CD14-positive monocyte (primary cell): ENCODE measurements around the gene HYPK. TPM values are rescaled to one million over a fixed set of nuclear protein-coding genes. Genes with fewer than 3 reads are reported as not detected.
A peak's percentile ranks its signal among the peaks of the same experiment; 100 is the strongest.

Source experiments
- DNase-seq, 3 donors: peaks; one replicate each; pipeline ENCODE4 v3.0.0-alpha.2; 2011 to 2022
- H2AFZ ChIP-seq: 2 replicates; pipeline ENCODE4 v1.6.0; 2012; ENCODE audit warnings: mild to moderate bottlenecking, low read depth, low read length, inconsistent platforms; ENCODE audit not compliant: insufficient read depth, poor library complexity, severe bottlenecking
- H3K27ac ChIP-seq, 2 donors: 1 replicate in 1 of 2; 2 replicates in 1 of 2; pipeline ENCODE4 v1.5.1; 2012 to 2013; ENCODE audit warnings: low read length in 2 of 2, control low read depth in 1 of 2, inconsistent platforms in 1 of 2, low read depth in 1 of 2, mild to moderate bottlenecking in 1 of 2
- H3K27me3 ChIP-seq, 2 donors: one replicate each; pipeline versions ENCODE4 v1.6.0 to v1.6.1; 2011 to 2013; ENCODE audit warnings: low read length in 2 of 2; ENCODE audit not compliant: control insufficient read depth in 2 of 2, insufficient read depth in 2 of 2
- H3K36me3 ChIP-seq, 2 donors: replicated peaks in 1 of 2; 1 replicate in 1 of 2; 2 replicates in 1 of 2; pipeline versions ENCODE4 v1.5.1 to v1.6.1; 2012 to 2013; ENCODE audit warnings: low read length in 2 of 2, control low read depth in 1 of 2, inconsistent platforms in 1 of 2, mild to moderate bottlenecking in 1 of 2; ENCODE audit not compliant: insufficient read depth in 2 of 2, control insufficient read depth in 1 of 2
- H3K4me1 ChIP-seq, 2 donors: 1 replicate in 1 of 2; 2 replicates in 1 of 2; pipeline versions ENCODE4 v1.5.1 to v1.6.1; 2012 to 2013; ENCODE audit warnings: low read length in 2 of 2, control low read depth in 1 of 2, inconsistent platforms in 1 of 2, mild to moderate bottlenecking in 1 of 2, moderate library complexity in 1 of 2; ENCODE audit not compliant: insufficient read depth in 2 of 2, control insufficient read depth in 1 of 2
- H3K4me2 ChIP-seq: replicated peaks from 2 replicates; pipeline ENCODE3; 2012; ENCODE audit warnings: low read length, moderate library complexity, mild to moderate bottlenecking; ENCODE audit not compliant: poor library complexity, severe bottlenecking; ENCODE audit errors: extremely low read depth
- H3K4me3 ChIP-seq, 3 experiments: fragments of 200-600 bp in 1 of 3; sonication (generic) in 1 of 3; replicated peaks in 1 of 3; 1 replicate in 2 of 3; 2 replicates in 1 of 3; pipeline ENCODE4 v1.5.1; 2011 to 2013; ENCODE audit warnings: low read length in 3 of 3, mild to moderate bottlenecking in 3 of 3, control low read depth in 2 of 3, low read depth in 2 of 3, inconsistent platforms in 1 of 3, moderate library complexity in 1 of 3
- H3K79me2 ChIP-seq: 2 replicates; pipeline ENCODE4 v1.6.0; 2012; ENCODE audit warnings: mild to moderate bottlenecking, control low read depth, inconsistent platforms, low read length, moderate library complexity; ENCODE audit not compliant: insufficient read depth
- H3K9ac ChIP-seq: 2 replicates; pipeline ENCODE4 v1.6.0; 2017; ENCODE audit warnings: low read length, mild to moderate bottlenecking; ENCODE audit not compliant: insufficient read depth, poor library complexity, severe bottlenecking
- H3K9me3 ChIP-seq, 2 donors: replicated peaks in 1 of 2; 1 replicate in 1 of 2; 2 replicates in 1 of 2; pipeline versions ENCODE4 v1.5.1 to v1.6.1; 2012 to 2013; ENCODE audit warnings: low read length in 2 of 2, control low read depth in 1 of 2; ENCODE audit not compliant: control insufficient read depth in 1 of 2, insufficient read depth in 1 of 2
- H4K20me1 ChIP-seq: 2 replicates; pipeline ENCODE4 v1.6.0; 2012; ENCODE audit warnings: mild to moderate bottlenecking, low read length, control low read depth, moderate library complexity; ENCODE audit not compliant: insufficient read depth
- H3K27ac Mint-ChIP-seq, 7 donors: one replicate each; pipeline ENCODE4 v1.8.0; 2020; ENCODE audit warnings: mild to moderate bottlenecking in 7 of 7, mixed read lengths in 7 of 7, moderate library complexity in 6 of 7, inconsistent platforms in 2 of 7
- H3K27me3 Mint-ChIP-seq, 3 donors: one replicate each; pipeline ENCODE4 v1.8.0; 2021 to 2022; ENCODE audit warnings: low read depth in 3 of 3, mild to moderate bottlenecking in 3 of 3, mixed read lengths in 3 of 3, moderate library complexity in 3 of 3, inconsistent platforms in 1 of 3
- H3K36me3 Mint-ChIP-seq, 2 donors: one replicate each; pipeline ENCODE4 v1.8.0; 2020; ENCODE audit warnings: mixed read lengths in 2 of 2, inconsistent platforms in 1 of 2, mild to moderate bottlenecking in 1 of 2
- H3K4me1 Mint-ChIP-seq: one replicate; pipeline ENCODE4 v1.8.0; 2020; ENCODE audit warnings: mild to moderate bottlenecking, mixed read lengths
- H3K4me3 Mint-ChIP-seq, 2 donors: one replicate each; pipeline ENCODE4 v1.8.0; 2020; ENCODE audit warnings: mild to moderate bottlenecking in 2 of 2, mixed read lengths in 2 of 2, moderate library complexity in 1 of 2
- H3K9me3 Mint-ChIP-seq, 7 donors: one replicate each; pipeline ENCODE4 v1.8.0; 2020 to 2022; ENCODE audit warnings: mixed read lengths in 7 of 7, mild to moderate bottlenecking in 6 of 7, moderate library complexity in 6 of 7, inconsistent platforms in 2 of 7
- WGBS: methylation state at CpG from one replicate; pipeline ENCODE4 v1.1.5; 2013; ENCODE audit warnings: missing lambda C conversion rate; ENCODE audit not compliant: insufficient coverage; 5-methylcytosine and 5-hydroxymethylcytosine counted together
- intact Hi-C, 2 donors: fragments of 100-400 bp; cut with micrococcal nuclease; formaldehyde crosslinking; loops; one replicate each; pipeline versions ENCODE4 v1.15.0 to v1.15.1; 2023
- polyA plus RNA-seq, 3 donors: library from polyadenylated mRNA; depleted of rRNA in 1 of 3; unstranded in 2 of 3; stranded (reverse) in 1 of 3; fragments of 300-500 nt in 2 of 3; fragments of >200 nt in 1 of 3; fragmentation: Illumina TruSeq in 2 of 3; gene quantifications; 1 replicate in 2 of 3; 2 replicates in 1 of 3; pipeline ENCODE4 v1.2.3, GENCODE V29; 2012 to 2021
- TF ChIP-seq, protein P1 (sequence below): fragments of 200-600 bp; IDR thresholded peaks from one replicate; pipeline ENCODE4 v1.8.0; 2022; ENCODE audit warnings: antibody characterized with exemption, mild to moderate bottlenecking

The HYPK gene
- polyA plus RNA-seq, 3 donors, result 4.4 to 23.1 (median 5.3) TPM

DNA sequence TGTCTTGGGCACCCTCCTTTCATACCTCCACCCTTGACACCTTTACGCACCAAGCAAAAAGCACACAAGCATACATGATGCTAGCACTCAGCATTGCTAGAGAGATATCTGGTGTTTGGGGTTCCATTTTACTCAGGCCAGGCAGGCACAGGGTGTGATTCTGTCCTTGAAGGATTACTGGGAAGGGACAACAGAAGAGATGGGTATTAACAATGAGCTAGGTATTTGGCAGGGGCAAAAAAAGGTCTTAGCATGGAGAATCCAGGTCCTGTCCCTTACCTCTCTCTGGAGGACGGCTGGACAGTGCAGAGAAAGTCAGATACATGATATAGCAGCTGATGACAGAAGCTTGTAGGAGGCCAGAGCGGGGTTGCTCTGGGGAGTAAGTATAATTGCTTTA, 3.8 kb upstream of the HYPK start:
- H3K9me3 ChIP-seq, result no peaks in the 10 kb centered on the region
- peaks cover 65% of the 10 kb centered on the region for H3K4me1 Mint-ChIP-seq
- H3K27me3 Mint-ChIP-seq, result no peaks in the 10 kb centered on the region
- H4K20me1 ChIP-seq, result peaks cover 39% of the 10 kb centered on the region
- H3K36me3 ChIP-seq, result peaks cover 38 to 57% of the 10 kb centered on the region in 2 donors
- H3K27ac Mint-ChIP-seq, result peak overlapping the region in 5 of 7 donors; percentile 7 to 97 (median 57)
- no peak overlapping the region for H2AFZ ChIP-seq
- 100% methylated on average over 1 of the region's 3 CpGs for WGBS
- H3K27ac ChIP-seq, result no peak overlapping the region
- no peak overlapping the region for H3K4me3 Mint-ChIP-seq
- DNase-seq, result no peak
- H3K9ac ChIP-seq, result no peak overlapping the region
- H3K4me1 ChIP-seq, result peaks cover 33 to 56% of the 10 kb centered on the region in 2 donors
- intact Hi-C loops, result no loop called here
- H3K4me3 ChIP-seq, result no peak overlapping the region
- H3K4me2 ChIP-seq, result no peak overlapping the region
- H3K9me3 Mint-ChIP-seq, result no peaks in the 10 kb centered on the region
- H3K27me3 ChIP-seq, result no peaks in the 10 kb centered on the region
- peaks cover 55 to 57% of the 10 kb centered on the region in 2 donors for H3K36me3 Mint-ChIP-seq
- H3K79me2 ChIP-seq, result peaks cover 52% of the 10 kb centered on the region
- TF ChIP-seq, protein P1, sequence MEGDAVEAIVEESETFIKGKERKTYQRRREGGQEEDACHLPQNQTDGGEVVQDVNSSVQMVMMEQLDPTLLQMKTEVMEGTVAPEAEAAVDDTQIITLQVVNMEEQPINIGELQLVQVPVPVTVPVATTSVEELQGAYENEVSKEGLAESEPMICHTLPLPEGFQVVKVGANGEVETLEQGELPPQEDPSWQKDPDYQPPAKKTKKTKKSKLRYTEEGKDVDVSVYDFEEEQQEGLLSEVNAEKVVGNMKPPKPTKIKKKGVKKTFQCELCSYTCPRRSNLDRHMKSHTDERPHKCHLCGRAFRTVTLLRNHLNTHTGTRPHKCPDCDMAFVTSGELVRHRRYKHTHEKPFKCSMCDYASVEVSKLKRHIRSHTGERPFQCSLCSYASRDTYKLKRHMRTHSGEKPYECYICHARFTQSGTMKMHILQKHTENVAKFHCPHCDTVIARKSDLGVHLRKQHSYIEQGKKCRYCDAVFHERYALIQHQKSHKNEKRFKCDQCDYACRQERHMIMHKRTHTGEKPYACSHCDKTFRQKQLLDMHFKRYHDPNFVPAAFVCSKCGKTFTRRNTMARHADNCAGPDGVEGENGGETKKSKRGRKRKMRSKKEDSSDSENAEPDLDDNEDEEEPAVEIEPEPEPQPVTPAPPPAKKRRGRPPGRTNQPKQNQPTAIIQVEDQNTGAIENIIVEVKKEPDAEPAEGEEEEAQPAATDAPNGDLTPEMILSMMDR, result no peak

DNA sequence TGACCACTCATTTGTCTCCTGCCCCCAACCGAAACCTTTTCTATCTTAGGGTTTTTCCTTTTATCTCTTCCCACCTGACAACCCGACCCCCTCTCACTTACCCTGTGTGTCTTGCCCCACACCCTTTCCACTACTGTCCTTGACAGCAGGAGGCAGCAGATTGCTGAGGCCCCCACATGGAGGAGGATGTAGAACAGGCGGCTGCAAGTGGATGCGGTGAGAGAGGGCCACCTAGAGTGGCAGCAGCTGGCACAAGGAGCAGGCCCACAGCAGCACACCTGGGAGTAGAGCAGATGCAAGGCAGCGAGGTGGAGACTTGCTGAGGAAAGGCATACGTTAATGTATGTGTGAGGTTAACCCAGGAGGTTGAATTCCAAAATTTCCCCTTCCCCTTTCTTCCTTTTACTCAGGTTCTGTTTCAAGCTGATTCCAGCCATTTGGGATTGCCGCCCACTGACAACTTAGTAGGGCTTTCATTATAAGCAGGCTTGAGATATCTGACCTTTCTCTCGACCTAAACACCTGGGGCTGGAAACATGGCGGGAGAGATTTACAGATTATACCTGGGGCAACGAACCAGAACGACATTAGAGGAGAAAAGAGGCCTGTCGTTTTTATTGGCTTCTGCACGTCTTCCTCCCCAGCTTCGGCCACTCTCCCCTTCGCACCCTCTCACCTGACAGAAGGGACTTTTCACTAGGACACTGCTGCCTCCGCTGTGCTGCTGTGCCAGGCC, 1.0 kb upstream of the HYPK start:
- Histone ChIP-seq H3K27me3 (no peaks in the 10 kb centered on the region), H3K4me1 (peaks cover 19 to 37% of the 10 kb centered on the region in 2 donors), H3K9ac (no peak overlapping the region), H3K4me3 (no peak overlapping the region), H3K4me2 (peak overlapping the region; percentile 90), H4K20me1 (peaks cover 23% of the 10 kb centered on the region), H3K27ac (peak overlapping the region; percentile 82 to 90), H3K36me3 (peaks cover 40 to 74% of the 10 kb centered on the region in 2 donors), H3K9me3 (no peaks in the 10 kb centered on the region), H3K79me2 (peaks cover 35% of the 10 kb centered on the region), H2AFZ (no peak overlapping the region)
- Mint-ChIP-seq H3K4me3 (no peak overlapping the region), H3K27me3 (peaks cover 0 to 2% (median 0%) of the 10 kb centered on the region in 3 donors), H3K27ac (peak overlapping the region; percentile 49 to 100 (median 99)), H3K4me1 (peaks cover 50% of the 10 kb centered on the region), H3K9me3 (no peaks in the 10 kb centered on the region), H3K36me3 (peaks cover 51 to 67% of the 10 kb centered on the region in 2 donors)
- DNase-seq, result no peak
- intact Hi-C loops, result no loop called here
- TF ChIP-seq, protein P1, result no peak
- WGBS, result 98% methylated on average over 8 of the region's 16 CpGs
